ENCODE measurements around the gene DSG3. TPM values are rescaled to one million over a fixed set of nuclear protein-coding genes. Genes with fewer than 3 reads are reported as not detected.

The DSG3 gene
- total RNA-seq, 2 donors from 2014 or later: not detected

- H3K4me1 Mint-ChIP-seq: peaks cover 4% of the 10 kb centered on the region
- H3K36me3 Mint-ChIP-seq (ENCODE audit: low read depth): no peaks in the 10 kb centered on the region
- no peak overlapping the region for H3K27ac Mint-ChIP-seq
- no peaks in the 10 kb centered on the region for H3K27me3 ChIP-seq (ENCODE audit: control insufficient read depth, insufficient read depth, low read length, poor library complexity, severe bottlenecking)
- DNase-seq: no peak
- H3K9me3 Mint-ChIP-seq: peaks cover 2% of the 10 kb centered on the region
- H3K27ac ChIP-seq (ENCODE audit: low read depth, low read length): no peak overlapping the region
- 69% methylated on average over 2 of the region's 2 CpGs; no CpG with 5 or more reads in 1 of the 2 experiments for WGBS, 2 experiments (ENCODE audit: insufficient coverage in 1 of 2, insufficient read length in 1 of 2)
- H3K27me3 Mint-ChIP-seq (ENCODE audit: insufficient read depth): no peaks in the 10 kb centered on the region
- H3K9ac ChIP-seq (ENCODE audit: extremely low read depth, low read length, poor library complexity, severe bottlenecking): no peak overlapping the region
- no peaks in the 10 kb centered on the region for H3K36me3 ChIP-seq (ENCODE audit: control insufficient read depth, insufficient read depth, low read length)
- TF ChIP-seq CTCF (conservative IDR thresholded peaks at IDR 0.05): no peak
- H3K4me3 ChIP-seq (ENCODE audit: low read length): no peak overlapping the region
- no peaks in the 10 kb centered on the region for H3K9me3 ChIP-seq (ENCODE audit: control insufficient read depth, low read length)
- no peaks in the 10 kb centered on the region for H3K4me1 ChIP-seq (ENCODE audit: control insufficient read depth, insufficient read depth, low read length)
- H3K4me3 Mint-ChIP-seq: no peak overlapping the region
Measured at GRCh38 chr18:31483396-31483795, 35.9 kb downstream of the DSG3 start.

- no peaks in the 10 kb centered on the region for H3K36me3 Mint-ChIP-seq (ENCODE audit: low read depth)
- Histone ChIP-seq H3K36me3 (ENCODE audit: control insufficient read depth, insufficient read depth, low read length) (no peaks in the 10 kb centered on the region), H3K4me1 (ENCODE audit: control insufficient read depth, insufficient read depth, low read length) (no peaks in the 10 kb centered on the region), H3K9me3 (ENCODE audit: control insufficient read depth, low read length) (no peaks in the 10 kb centered on the region), H3K27me3 (ENCODE audit: control insufficient read depth, insufficient read depth, low read length, poor library complexity, severe bottlenecking) (no peaks in the 10 kb centered on the region), H3K4me3 (ENCODE audit: low read length) (no peak overlapping the region), H3K27ac (ENCODE audit: low read depth, low read length) (no peak overlapping the region), H3K9ac (ENCODE audit: extremely low read depth, low read length, poor library complexity, severe bottlenecking) (no peak overlapping the region)
- H3K4me3 Mint-ChIP-seq: no peak overlapping the region
- DNase-seq: no peak
- H3K27me3 Mint-ChIP-seq (ENCODE audit: insufficient read depth): no peaks in the 10 kb centered on the region
- TF ChIP-seq CTCF (conservative IDR thresholded peaks at IDR 0.05): no peak
- peaks cover 4% of the 10 kb centered on the region for H3K4me1 Mint-ChIP-seq
- 100% methylated on average over 1 of the region's 1 CpG; no CpG with 5 or more reads in 1 of the 2 experiments for WGBS, 2 experiments (ENCODE audit: insufficient coverage in 1 of 2, insufficient read length in 1 of 2)
- no peaks in the 10 kb centered on the region for H3K9me3 Mint-ChIP-seq
- H3K27ac Mint-ChIP-seq: no peak overlapping the region
Measured at GRCh38 chr18:31484461-31484860, 36.9 kb downstream of the DSG3 start.

GRCh38 chr18:31486165-31486564 is 38.6 kb downstream of the DSG3 start:
- no peak for DNase-seq
- 89 to 100% methylated on average over 1 to 2 of the region's 2 CpGs for WGBS, 2 experiments (ENCODE audit: insufficient coverage in 1 of 2, insufficient read length in 1 of 2)
- H3K27me3 Mint-ChIP-seq (ENCODE audit: insufficient read depth): no peaks in the 10 kb centered on the region
- Histone ChIP-seq H3K9ac (ENCODE audit: extremely low read depth, low read length, poor library complexity, severe bottlenecking) (no peak overlapping the region), H3K9me3 (ENCODE audit: control insufficient read depth, low read length) (no peaks in the 10 kb centered on the region), H3K4me1 (ENCODE audit: control insufficient read depth, insufficient read depth, low read length) (no peaks in the 10 kb centered on the region), H3K27ac (ENCODE audit: low read depth, low read length) (no peak overlapping the region), H3K36me3 (ENCODE audit: control insufficient read depth, insufficient read depth, low read length) (no peaks in the 10 kb centered on the region), H3K27me3 (ENCODE audit: control insufficient read depth, insufficient read depth, low read length, poor library complexity, severe bottlenecking) (no peaks in the 10 kb centered on the region), H3K4me3 (ENCODE audit: low read length) (no peak overlapping the region)
- no peak overlapping the region for H3K27ac Mint-ChIP-seq
- no peaks in the 10 kb centered on the region for H3K36me3 Mint-ChIP-seq (ENCODE audit: low read depth)
- H3K4me3 Mint-ChIP-seq: no peak overlapping the region
- peaks cover 6% of the 10 kb centered on the region for H3K4me1 Mint-ChIP-seq
- H3K9me3 Mint-ChIP-seq: no peaks in the 10 kb centered on the region
- no peak for TF ChIP-seq CTCF (conservative IDR thresholded peaks at IDR 0.05)

Data from endodermal cell (in vitro differentiated cells).